ENCODE results near the gene MUC5B. TPM values are rescaled to one million over a fixed set of nuclear protein-coding genes. Genes with fewer than 3 reads are reported as not detected.
"Not testable (repeated sequence)": the region's sequence is repeated elsewhere in the genome, so short reads cannot be mapped to it uniquely, and the experiment has no call there.

Gene MUC5B
- total RNA-seq, 1 donor = not detected

DNA sequence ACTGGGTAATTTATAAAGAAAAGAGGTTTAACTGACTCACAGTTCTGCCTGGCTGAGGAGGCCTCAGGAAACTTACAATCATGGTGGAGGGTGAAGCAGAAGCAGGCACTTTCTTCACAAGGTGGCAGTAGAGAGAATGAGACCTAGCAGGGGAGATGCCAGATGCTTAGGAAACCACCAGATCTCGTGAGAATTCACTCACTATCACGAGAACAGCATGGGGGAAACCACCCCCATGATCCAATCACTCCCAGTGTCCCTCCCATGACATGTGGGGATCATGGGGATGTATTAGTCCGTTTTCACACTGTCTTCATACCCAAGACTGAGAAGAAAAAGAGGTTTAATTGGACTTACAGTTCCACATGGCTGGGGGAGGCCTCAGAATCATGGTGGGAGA, 41.6 kb downstream of the MUC5B start:
- TF ChIP-seq, protein P1, sequence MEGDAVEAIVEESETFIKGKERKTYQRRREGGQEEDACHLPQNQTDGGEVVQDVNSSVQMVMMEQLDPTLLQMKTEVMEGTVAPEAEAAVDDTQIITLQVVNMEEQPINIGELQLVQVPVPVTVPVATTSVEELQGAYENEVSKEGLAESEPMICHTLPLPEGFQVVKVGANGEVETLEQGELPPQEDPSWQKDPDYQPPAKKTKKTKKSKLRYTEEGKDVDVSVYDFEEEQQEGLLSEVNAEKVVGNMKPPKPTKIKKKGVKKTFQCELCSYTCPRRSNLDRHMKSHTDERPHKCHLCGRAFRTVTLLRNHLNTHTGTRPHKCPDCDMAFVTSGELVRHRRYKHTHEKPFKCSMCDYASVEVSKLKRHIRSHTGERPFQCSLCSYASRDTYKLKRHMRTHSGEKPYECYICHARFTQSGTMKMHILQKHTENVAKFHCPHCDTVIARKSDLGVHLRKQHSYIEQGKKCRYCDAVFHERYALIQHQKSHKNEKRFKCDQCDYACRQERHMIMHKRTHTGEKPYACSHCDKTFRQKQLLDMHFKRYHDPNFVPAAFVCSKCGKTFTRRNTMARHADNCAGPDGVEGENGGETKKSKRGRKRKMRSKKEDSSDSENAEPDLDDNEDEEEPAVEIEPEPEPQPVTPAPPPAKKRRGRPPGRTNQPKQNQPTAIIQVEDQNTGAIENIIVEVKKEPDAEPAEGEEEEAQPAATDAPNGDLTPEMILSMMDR (IDR thresholded peaks at IDR 0.05; ENCODE audit: insufficient read depth, low read depth, low read length) = peak; percentile 42
- not testable (repeated sequence) for H3K4me3 ChIP-seq (ENCODE audit: low read depth, low read length)
- peak; percentile 70 for DNase-seq (ENCODE audit: low read depth)

DNA sequence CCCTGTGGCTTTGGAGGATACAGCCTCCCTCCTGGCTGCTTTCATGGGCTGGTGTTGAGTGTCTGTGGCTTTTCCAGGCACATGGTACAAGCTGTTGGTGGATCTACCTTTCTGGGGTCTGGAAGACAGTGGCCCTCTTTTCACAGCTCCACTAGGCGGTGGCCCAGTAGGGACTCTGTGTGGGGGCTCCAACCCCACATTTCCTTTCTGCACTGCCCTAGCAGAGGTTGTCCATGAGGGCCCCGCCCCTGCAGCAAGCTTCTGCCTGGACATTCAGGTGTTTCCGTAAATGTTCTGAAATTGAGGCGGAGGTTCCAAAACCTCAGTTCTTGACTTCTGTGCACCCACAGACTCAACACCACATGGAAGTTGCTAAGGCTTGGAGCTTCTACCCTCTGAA, 42.6 kb downstream of the MUC5B start:
- DNase-seq (ENCODE audit: low read depth); H3K4me3 ChIP-seq (ENCODE audit: low read depth, low read length): not testable (repeated sequence)

DNA sequence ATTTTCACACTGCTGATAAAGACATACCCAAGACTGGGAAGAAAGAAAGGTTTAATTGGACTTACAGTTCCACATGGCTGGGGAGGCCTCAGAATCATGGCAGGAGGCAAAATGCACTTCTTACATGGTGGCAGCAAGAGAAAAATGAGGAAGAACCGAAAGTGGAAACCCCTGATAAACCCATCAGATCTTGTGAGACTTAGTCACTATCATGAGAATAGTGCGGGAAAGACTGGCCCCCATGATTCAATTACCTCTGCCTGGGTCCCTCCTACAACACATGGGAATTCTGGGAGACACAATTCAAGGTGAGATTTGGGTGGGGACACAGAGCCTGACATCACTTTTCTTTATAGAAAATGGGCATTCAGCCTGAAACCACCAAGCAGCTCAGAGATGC, 44.1 kb downstream of the MUC5B start:
- not testable (repeated sequence) for H3K4me3 ChIP-seq (ENCODE audit: low read depth, low read length); DNase-seq (ENCODE audit: low read depth)

DNA sequence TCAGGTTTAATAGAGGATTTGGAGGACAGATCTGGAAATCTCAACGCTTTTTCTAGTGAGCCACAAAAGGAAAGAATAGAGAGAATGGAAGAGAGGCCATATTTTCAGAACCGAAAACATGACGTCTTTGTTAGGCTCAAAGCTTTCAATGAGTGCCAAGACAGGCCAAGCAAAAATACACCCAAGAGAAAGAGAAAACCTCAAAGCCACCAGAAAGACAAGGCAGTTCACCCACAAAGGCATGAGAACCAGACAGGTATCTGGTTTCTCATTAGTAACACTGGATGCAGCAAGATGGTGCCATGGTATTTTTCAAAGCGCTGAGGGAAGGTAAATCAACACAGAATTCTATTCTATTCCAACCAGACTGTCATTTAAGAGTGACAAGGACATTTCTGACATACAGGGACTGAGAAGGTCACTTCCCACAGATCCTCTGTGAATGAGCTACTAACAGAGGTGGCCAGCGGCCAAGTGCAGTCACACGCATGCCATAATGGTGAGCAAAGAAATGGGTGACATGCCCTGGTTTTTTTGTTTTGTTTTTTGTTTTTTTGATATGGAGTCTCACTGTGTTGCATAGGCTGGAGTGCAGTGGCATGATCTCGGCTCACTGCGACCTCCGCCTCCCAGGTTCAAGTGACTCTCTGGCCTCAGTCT, 44.7 kb downstream of the MUC5B start:
- no peak overlapping the region for H3K4me3 ChIP-seq (ENCODE audit: low read depth, low read length)
- TF ChIP-seq, protein P1 (IDR thresholded peaks at IDR 0.05; ENCODE audit: insufficient read depth, low read depth, low read length) = no peak
- DNase-seq (ENCODE audit: low read depth) = no peak

DNA sequence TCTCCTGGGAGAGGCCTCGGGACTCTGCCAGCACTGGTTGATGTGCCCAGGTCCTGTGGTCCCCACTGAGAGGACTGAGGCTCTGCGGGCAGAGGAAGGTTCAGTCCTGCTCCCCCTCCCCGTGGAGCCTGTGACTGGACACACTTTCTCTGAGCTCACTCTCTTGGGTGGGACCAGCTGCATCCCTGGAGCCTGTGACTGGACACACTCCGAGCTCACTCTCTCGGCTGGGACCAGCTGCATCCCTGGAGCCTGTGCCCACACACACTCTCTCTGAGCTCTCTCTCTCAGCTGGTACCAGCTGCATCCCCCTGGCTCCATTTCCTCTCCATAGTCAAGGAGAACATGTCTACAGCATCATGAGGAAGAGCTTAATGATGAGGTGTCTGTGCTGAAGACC, 47.1 kb downstream of the MUC5B start:
- TF ChIP-seq, protein P1 (IDR thresholded peaks at IDR 0.05; ENCODE audit: insufficient read depth, low read depth, low read length) = no peak
- no peak overlapping the region for H3K4me3 ChIP-seq (ENCODE audit: low read depth, low read length)
- DNase-seq (ENCODE audit: low read depth) = no peak

DNA sequence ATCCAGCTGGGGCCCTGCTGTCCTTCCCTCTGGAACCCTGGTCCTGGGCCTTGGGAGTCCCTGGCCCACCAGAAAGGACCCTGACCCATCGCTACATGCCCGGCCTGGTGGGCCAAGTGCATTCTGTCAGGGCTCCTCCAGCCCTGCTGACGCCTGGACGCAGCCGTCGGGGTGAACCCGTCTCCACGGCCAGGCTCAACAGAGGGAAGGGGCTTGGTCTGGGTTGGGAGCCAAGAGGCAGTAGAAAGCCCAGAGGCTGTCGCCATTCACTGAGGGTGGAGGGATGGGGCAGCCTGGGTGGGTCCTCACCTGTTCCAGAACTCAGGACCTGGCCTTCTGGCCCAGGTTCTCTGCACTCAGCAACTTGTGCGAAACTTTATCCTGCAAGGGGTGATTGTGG, 47.6 kb downstream of the MUC5B start:
- no peak for DNase-seq (ENCODE audit: low read depth)
- TF ChIP-seq, protein P1 (IDR thresholded peaks at IDR 0.05; ENCODE audit: insufficient read depth, low read depth, low read length) = no peak
- H3K4me3 ChIP-seq (ENCODE audit: low read depth, low read length) = no peak overlapping the region

DNA sequence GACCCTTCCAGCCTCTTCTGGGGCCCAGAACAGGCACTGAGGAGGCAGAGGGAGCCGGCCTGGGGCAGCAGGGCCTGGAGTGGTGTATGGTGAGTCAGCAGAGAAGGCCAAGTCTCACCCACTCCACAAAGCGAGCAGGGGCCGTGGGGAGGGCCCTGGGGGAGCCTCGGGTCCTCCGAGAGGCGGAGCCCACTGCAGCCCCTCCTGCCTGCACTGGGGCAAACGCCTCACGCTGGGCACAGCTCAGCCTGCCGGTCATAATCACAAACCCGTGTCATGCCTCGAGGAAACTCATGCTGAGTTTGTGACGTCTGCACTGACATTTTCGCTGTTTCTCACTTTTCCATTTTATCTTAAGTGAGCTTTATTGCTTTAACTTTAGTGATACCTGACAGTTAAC, 48.1 kb downstream of the MUC5B start:
- TF ChIP-seq, protein P1 (IDR thresholded peaks at IDR 0.05; ENCODE audit: insufficient read depth, low read depth, low read length) = no peak
- DNase-seq (ENCODE audit: low read depth) = no peak
- H3K4me3 ChIP-seq (ENCODE audit: low read depth, low read length) = no peak overlapping the region

DNA sequence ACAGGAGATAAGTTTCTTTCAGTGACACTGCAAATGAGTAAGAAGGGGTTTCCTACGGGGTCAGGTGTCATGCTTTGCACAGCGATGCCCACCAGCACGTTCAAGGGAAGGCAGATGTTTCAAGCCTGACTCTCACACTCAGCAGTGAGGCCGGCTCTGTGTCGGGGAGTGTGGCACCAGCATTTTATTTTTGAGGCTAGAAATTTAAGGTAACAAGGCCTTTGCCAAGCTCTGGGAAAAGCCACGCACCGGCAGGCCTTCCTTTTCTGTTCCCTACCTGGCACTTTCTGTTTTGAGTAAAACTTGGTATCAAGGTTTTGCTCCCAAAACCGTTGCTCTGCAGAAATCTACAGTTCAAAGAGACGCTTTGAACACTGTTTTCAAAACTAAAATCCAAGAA, 48.5 kb downstream of the MUC5B start:
- DNase-seq (ENCODE audit: low read depth) = no peak
- TF ChIP-seq, protein P1 (IDR thresholded peaks at IDR 0.05; ENCODE audit: insufficient read depth, low read depth, low read length) = no peak
- H3K4me3 ChIP-seq (ENCODE audit: low read depth, low read length) = no peak overlapping the region
